MCF 10A (cell line): ENCODE results near the gene DDX42. TPM values are rescaled to one million over a fixed set of nuclear protein-coding genes. Genes with fewer than 3 reads are reported as not detected.

Experiments used
- BruUV-seq: library from RNA; stranded (reverse); fragments of 400-500 nt; replicated peaks from 2 replicates; lab custom pipeline; 2021; lab: Mats Ljungman, UMichigan
- CTCF ChIA-PET: fragments of 300-600 bp; sonication (Branson Sonifier 250); formaldehyde crosslinking; extraction: SDS; loops from one replicate; lab custom pipeline; 2021; ENCODE audit warnings: antibody characterized with exemption, inconsistent platforms; lab: Yijun Ruan, JAX
- POLR2A ChIA-PET: fragments of 300-600, 350-650 bp; sonication (Branson Sonifier 250); formaldehyde crosslinking; extraction: SDS; loops from one replicate; lab custom pipeline; 2020; ENCODE audit warnings: antibody characterized with exemption, inconsistent platforms; lab: Yijun Ruan, JAX
- DNase-seq: peaks from one replicate; pipeline ENCODE4 v3.0.0-alpha.2; 2018; ENCODE audit not compliant: unreplicated experiment
- H3K27ac Mint-ChIP-seq: one replicate; pipeline ENCODE4 v1.8.0; 2022; ENCODE audit warnings: mild to moderate bottlenecking, low read depth, mixed read lengths; ENCODE audit not compliant: unreplicated experiment
- H3K27me3 Mint-ChIP-seq: one replicate; pipeline ENCODE4 v1.8.0; 2022; ENCODE audit warnings: mixed read lengths; ENCODE audit not compliant: insufficient read depth, unreplicated experiment
- H3K36me3 Mint-ChIP-seq: one replicate; pipeline ENCODE4 v1.8.0; 2022; ENCODE audit warnings: mild to moderate bottlenecking, moderate library complexity, mixed read lengths; ENCODE audit not compliant: insufficient read depth, unreplicated experiment
- H3K4me1 Mint-ChIP-seq: one replicate; pipeline ENCODE4 v1.8.0; 2022; ENCODE audit warnings: mixed read lengths; ENCODE audit not compliant: insufficient read depth, unreplicated experiment
- H3K4me3 Mint-ChIP-seq: one replicate; pipeline ENCODE4 v1.8.0; 2022; ENCODE audit warnings: mild to moderate bottlenecking, moderate library complexity, mixed read lengths; ENCODE audit not compliant: unreplicated experiment
- H3K9me3 Mint-ChIP-seq: one replicate; pipeline ENCODE4 v1.8.0; 2022; ENCODE audit warnings: mixed read lengths; ENCODE audit not compliant: unreplicated experiment
- intact Hi-C: fragments of 100-400 bp; cut with micrococcal nuclease; formaldehyde crosslinking; loops from 2 replicates; pipeline ENCODE4 v1.14.1; 2022
- total RNA-seq: library from RNA; stranded (reverse); gene quantifications from 2 replicates; pipeline ENCODE4 v1.2.3, GENCODE V29; 2022
- TF ChIP-seq, protein P1 (sequence below): fragments of 200-600 bp; IDR thresholded peaks from one replicate; pipeline ENCODE4 v1.8.0; 2022; ENCODE audit warnings: antibody characterized with exemption, mild to moderate bottlenecking; ENCODE audit not compliant: unreplicated experiment

Gene DDX42
- total RNA-seq, 1 experiment from 2014 or later: 144 TPM

DNA sequence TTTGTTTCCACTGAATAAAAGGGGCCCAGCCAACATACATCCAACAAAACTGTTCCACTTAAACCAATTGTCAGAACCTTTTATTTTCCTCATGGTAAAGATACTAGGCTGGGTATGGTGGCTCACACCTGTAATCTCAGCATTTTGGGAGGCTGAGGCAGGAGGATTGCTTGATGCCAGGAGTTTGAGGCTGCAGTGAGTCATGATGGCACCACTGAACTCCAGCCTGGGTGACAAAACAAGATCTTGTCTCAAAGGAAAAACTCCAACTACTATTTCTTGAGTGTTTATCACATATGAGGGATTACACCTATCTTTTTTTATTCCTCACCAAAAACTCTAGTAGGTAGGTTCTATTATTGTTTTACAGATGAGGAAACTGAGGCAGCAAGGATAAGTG lies 48.6 kb downstream of the DDX42 start:
- no peak for DNase-seq
- intact Hi-C loops: no loop called here

DNA sequence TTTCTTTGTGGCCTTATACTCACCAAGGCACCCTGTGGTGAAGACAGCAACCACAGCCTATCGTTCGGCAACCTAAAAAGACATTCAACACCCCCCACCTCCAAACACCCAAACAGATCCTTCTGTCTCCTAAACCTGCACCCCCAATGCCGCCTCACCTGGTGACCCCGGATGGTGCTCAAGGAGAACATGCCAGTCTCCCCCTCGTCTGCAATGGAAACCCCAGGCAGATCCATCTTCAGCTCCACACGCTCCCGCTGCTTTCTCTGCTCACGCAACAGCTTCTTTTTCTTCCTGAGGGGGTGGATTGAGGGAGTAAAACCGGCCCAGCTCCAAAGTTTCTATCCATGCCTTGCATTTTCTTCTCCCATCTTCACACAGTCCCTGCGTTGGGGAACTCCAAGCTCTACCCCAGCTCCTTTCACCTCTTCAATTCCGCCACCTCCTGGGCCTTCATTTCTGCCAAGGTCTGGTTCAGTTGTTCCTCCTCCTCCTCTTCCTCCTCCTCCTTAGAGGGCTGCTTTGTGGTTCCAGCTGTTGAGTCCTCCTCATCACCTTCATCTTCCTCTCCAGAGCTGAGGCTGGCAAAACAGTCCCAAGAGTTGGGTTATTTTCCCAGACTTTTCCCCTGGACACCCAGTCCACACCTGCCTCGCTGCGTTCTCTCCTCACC lies 49.8 kb downstream of the DDX42 start:
- DNase-seq: no peak
- H3K27me3 Mint-ChIP-seq: no peaks in the 10 kb centered on the region
- H3K4me3 Mint-ChIP-seq: no peak overlapping the region
- intact Hi-C loops: no loop called here
- no peak overlapping the region for H3K27ac Mint-ChIP-seq
- TF ChIP-seq, protein P1, sequence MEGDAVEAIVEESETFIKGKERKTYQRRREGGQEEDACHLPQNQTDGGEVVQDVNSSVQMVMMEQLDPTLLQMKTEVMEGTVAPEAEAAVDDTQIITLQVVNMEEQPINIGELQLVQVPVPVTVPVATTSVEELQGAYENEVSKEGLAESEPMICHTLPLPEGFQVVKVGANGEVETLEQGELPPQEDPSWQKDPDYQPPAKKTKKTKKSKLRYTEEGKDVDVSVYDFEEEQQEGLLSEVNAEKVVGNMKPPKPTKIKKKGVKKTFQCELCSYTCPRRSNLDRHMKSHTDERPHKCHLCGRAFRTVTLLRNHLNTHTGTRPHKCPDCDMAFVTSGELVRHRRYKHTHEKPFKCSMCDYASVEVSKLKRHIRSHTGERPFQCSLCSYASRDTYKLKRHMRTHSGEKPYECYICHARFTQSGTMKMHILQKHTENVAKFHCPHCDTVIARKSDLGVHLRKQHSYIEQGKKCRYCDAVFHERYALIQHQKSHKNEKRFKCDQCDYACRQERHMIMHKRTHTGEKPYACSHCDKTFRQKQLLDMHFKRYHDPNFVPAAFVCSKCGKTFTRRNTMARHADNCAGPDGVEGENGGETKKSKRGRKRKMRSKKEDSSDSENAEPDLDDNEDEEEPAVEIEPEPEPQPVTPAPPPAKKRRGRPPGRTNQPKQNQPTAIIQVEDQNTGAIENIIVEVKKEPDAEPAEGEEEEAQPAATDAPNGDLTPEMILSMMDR: no peak
- POLR2A ChIA-PET: interaction anchor here (0.7 to 8.7 kb wide), 3 partner anchors 14 to 81 kb away, joined by 3 to 187 read pairs (median 6); partner anchors contain the start of genes SMARCD2 and STRADA
- CTCF ChIA-PET: interaction anchor here (0.7 to 2.9 kb wide), 4 partner anchors 9 to 397 kb away, joined by 3 to 9 read pairs (median 3); no protein-coding TSS in a partner anchor
- BruUV-seq: no TSS peak
- no peaks in the 10 kb centered on the region for H3K9me3 Mint-ChIP-seq
- peaks cover 19% of the 10 kb centered on the region for H3K4me1 Mint-ChIP-seq
- H3K36me3 Mint-ChIP-seq: peaks cover 89% of the 10 kb centered on the region

More for the DNA sequence above, 48.6 kb downstream of the DDX42 start:
- Mint-ChIP-seq H3K4me3 (no peak overlapping the region), H3K27ac (no peak overlapping the region), H3K4me1 (peaks cover 12% of the 10 kb centered on the region), H3K27me3 (no peaks in the 10 kb centered on the region), H3K36me3 (peaks cover 92% of the 10 kb centered on the region), H3K9me3 (no peaks in the 10 kb centered on the region)
- BruUV-seq: no TSS peak
- POLR2A ChIA-PET: interaction anchor here (1.2 kb wide), 1 partner anchor 50 kb away, joined by 3 read pairs; no protein-coding TSS in a partner anchor
- TF ChIP-seq, protein P1: no peak
- CTCF ChIA-PET: interaction anchor here (0.7 to 1.0 kb wide), 2 partner anchors 13 to 34 kb away, joined by 3 read pairs; no protein-coding TSS in a partner anchor

DNA sequence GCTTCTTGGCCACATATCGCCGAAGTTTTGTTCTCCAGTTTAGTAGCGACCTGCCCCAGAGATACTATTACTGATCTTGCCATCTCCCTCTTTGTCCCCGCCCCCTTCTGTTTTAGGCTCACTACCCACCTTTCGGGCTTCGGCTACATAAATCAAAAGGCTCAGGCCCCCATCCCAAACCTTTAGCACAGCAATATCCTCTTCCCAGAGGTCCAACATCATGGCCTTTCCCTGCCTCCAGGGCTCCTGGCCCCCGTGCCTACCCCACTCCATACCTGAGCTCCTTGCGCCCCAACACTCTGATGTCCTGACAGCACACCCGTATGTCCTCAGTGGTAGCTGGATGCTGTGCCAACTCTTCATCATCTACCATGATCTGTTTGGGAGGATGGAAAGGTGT lies 50.4 kb downstream of the DDX42 start:
- no peak overlapping the region for H3K4me3 Mint-ChIP-seq
- ChIA-PET POLR2A (interaction anchor here (2.2 to 8.7 kb wide), 2 partner anchors 17 to 82 kb away, joined by 6 to 187 read pairs; partner anchors contain the start of genes SMARCD2 and STRADA), CTCF (interaction anchor here (0.7 to 2.9 kb wide), 3 partner anchors 9 to 398 kb away, joined by 3 to 9 read pairs (median 3); no protein-coding TSS in a partner anchor)
- intact Hi-C loops: no loop called here
- TF ChIP-seq, protein P1: no peak
- peaks cover 22% of the 10 kb centered on the region for H3K4me1 Mint-ChIP-seq
- H3K27ac Mint-ChIP-seq: no peak overlapping the region
- no peaks in the 10 kb centered on the region for H3K9me3 Mint-ChIP-seq
- no TSS peak for BruUV-seq
- H3K27me3 Mint-ChIP-seq: no peaks in the 10 kb centered on the region
- DNase-seq: no peak
- H3K36me3 Mint-ChIP-seq: peaks cover 87% of the 10 kb centered on the region

DNA sequence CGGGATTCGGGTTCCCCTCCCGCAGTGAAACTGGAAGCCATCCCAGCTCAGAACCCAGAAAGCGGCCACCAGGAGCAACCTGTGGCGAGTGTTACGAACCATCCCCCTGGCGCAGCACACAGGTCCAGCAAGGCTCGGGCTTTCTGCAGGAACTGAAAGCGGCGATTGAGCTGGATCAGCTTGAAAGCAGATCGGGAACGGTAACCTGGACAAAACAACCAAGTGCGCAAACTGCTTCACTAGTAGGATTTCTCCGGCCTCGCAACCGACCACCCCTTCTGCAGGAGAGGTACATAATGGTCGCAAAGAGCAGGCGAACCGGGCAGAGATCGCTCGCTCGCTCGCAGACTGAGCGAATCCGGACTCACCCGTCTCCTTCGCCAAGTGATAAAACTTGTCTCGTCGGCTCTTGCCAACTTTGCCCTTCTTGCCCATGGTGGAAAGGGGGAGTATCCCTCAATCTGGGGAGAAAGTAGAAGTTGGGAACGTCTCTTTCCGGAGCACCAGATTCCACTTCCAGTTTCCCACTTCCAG lies 52.6 kb downstream of the DDX42 start:
- TF ChIP-seq, protein P1: no peak
- CTCF ChIA-PET: interaction anchor here (0.7 to 2.9 kb wide), 3 partner anchors 8 to 47 kb away, joined by 4 to 9 read pairs (median 4); no protein-coding TSS in a partner anchor
- BruUV-seq: TSS peak; percentile 46
- no peak for DNase-seq
- H3K9me3 Mint-ChIP-seq: no peaks in the 10 kb centered on the region
- POLR2A ChIA-PET: interaction anchor here (0.7 to 8.7 kb wide), 19 partner anchors 9 to 681 kb away, joined by 3 to 187 read pairs (median 4); partner anchors contain the start of genes CCDC47, CEP95, DDX42 and MAP3K3
- intact Hi-C loops: loop anchor here (2.0 kb wide), 1 partner anchor 52 kb away; the partner anchor contains the start of gene DDX42
- H3K4me1 Mint-ChIP-seq: peaks cover 27% of the 10 kb centered on the region
- H3K4me3 Mint-ChIP-seq: peak overlapping the region; percentile 100
- peak overlapping the region; percentile 100 for H3K27ac Mint-ChIP-seq
- H3K27me3 Mint-ChIP-seq: no peaks in the 10 kb centered on the region
- peaks cover 82% of the 10 kb centered on the region for H3K36me3 Mint-ChIP-seq
